HS-5 (cell line): ENCODE measurements around the gene SV2C.
"Not testable (repeated sequence)": the region's sequence is repeated elsewhere in the genome, so short reads cannot be mapped to it uniquely, and the experiment has no call there.

Experiments
- DNase-seq: peaks from one replicate; pipeline ENCODE4 v3.0.0-alpha.2; 2012; ENCODE audit warnings: low read depth

SV2C gene

DNA sequence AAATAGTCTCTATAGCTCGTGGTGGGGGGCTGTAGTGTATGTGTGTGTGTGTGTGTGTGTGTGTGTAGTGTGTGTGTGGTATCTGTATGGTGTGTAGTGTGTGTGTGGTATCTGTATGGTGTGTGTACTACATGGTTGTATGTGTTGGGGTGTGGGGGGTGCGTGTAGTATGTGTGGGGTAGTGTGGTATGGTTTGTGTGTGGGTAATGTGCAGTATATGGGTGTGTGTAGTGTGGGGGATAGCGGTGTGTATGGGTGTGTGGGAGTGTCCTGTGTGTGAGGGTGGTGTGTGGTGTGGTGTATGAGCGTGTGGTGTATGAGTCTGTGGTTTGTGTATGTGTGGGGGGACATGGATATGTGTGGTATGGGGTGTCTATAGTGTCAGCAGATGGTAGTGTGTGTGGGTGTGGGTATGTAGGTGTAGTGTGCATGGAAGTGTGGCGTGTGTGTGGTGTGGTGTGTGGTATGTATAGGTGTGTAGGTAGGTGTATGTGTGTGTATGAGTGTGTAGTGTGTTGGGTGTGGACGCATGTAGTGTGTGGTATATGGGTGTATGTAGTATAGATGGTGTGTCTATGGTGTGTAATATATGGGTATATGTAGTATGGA, 174.1 kb downstream of the SV2C start:
- DNase-seq, result no peak

DNA sequence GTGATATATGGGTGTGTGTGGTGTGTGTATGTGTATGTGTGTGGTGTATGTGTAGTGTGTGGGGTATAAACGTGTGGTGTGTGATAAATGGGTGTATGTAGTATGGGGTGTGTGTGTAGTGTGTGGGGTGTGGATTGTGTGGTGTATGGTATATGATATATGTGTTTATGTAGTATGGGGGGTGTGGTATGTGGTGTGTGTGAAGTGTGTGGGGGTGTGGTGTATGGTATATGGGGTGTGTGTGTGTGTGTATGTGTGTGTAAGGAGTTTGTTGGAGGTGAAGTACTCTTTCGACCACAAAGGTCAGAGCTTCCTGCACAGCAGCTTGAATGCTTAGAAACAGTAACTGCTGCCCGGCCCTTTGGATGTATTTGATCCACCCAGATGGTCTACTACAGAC, 174.7 kb downstream of the SV2C start:
- DNase-seq, result no peak

DNA sequence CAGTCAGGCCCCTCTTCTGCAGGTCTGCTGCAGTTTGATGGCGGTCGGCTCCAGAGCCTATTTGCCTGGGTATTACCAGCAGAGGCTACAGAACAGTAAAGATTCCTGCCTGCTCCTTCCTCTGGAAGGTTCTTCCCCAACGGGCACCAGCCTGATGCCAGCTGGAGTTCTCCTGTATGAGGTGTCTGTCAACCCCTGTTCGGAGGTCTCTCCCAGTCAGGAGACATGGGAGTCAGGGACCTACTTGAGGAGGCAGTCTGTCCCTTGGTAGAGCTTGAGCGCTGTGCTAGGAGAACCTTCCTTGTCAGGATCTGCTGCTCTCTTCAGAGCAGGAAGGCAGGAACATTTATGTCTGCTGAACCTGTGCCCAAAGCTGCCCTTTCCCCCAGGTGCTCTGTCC, 181.5 kb downstream of the SV2C start:
- no peak for DNase-seq

DNA sequence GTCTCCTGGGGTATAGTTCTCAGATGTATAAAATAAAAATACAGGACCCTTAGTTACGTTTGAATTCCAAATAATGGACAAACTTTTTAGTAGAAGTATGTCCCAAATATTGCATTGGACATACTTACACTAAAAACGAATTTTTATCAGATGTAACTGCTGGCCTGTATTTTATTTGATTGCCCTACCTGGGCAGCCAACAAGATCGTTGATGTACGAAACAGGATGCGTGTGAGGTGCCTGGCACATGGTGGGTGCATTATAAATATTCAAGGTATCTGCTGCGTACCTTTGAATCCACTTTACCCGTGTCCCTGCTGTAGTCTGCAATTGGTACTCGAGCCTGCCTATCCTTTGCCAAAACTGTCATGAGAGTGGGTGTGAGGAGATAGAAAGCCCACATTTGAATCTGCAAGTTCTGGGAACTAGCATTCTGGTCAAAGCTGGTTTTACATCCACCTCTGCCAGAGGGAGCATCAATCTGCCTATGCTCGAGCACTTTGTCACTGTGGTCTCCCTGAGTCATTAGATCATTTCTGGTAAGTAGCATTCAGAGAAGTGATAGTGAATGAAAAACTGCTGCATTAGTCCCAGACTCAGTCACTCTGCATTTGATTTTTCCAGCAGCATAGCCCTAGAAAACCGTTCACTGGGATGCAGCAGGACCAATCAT, 186.2 kb downstream of the SV2C start:
- no peak for DNase-seq

DNA sequence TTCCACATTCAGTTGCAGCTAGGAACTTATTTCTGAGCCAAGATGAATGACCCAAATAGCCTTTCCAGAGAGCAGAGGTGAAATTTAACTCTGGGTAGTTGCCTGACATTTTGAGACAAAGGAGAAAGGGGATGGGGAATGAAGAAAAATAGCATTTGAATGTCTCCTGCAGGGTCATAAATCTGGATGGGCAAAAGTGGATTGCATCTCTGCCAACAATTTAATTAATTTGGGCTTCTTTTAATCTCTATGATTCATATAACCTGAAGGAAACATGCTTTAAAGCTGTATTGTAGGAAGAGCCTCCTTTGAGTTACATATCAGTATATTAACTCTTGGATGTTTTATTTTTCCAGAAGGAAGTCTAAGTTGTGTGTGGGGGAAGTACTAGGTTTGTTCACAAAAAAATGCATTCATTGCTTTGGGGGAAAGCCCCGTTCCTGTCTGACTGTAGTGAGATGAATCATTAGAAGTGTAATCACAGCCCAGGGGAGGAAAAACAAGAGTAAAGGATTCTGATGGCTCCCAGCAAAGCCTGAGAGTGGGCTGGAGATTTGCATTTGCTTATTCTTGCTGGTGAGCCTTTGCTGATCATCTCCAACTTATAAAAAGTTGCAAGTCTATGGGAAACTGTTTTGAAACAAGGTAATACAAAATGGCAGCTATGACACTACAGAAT, 186.9 kb downstream of the SV2C start:
- no peak for DNase-seq

DNA sequence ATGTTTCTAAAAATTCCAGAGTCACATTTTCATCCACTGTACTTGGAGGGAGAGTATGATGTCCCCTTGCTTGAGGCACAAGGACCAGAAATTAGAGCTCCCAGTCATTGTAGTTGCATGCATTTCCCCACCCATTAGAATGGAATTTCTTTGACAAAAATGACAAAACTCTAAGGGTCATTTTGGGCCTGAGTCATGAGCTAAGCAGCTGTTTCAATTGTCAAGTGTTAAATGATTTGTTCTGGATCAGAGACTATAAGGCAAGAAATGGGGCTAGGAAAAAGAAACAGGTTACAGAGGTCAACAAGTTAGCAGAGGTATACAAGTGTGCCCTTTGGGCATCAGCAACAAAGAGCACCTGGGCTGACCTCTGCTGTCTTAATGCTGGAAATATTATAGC, 188.7 kb downstream of the SV2C start:
- DNase-seq, result no peak

DNA sequence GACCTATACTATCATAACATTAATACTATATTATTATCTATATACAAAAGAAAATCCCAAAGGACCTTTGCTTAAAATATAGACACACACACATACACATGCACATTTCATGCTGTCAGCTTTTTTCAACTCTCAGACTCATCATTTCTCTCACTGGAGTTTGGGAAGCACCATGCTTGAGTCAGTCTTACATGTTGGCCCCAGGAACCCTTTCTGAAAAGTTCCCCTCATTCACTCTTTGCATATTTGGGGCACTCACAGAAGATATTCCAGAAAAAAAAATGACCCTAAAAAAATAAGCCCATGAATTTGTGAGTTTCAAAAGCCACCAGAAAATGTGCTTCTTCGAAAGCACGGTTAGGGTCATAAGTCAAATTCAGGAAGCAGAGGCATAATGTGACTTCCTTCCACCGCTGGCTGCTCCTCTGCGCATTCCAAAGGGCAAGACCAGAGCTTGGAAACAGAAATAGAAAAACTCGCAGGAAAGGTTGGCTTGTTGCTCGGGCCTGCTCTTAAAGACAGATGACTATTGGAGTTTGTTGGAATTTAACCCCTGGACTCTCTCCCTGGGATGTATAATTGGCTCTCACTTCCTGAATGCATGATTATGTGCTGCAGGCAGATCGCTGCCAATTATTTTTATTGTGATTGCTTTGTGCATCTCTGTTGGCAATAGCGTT, 190.2 kb downstream of the SV2C start:
- DNase-seq, result no peak

DNA sequence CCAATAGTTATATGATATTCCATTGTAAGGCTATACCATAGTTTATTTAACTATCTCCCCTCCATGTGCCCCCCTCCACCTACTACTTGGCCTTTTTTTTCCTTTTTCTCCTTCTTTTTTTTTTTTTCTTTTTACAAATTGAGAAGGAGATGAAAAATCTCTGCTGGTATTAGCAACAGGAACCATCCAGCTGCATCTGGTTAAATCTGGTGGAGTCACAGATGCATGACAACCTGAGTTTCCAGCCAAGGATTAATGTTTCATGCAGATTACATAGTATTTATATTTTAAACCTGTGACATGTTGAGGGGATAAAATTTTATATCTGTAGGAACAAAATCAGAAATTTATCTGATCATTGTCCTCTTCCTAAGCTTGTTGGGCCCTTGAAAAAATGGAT, 191.4 kb downstream of the SV2C start:
- no peak for DNase-seq

DNA sequence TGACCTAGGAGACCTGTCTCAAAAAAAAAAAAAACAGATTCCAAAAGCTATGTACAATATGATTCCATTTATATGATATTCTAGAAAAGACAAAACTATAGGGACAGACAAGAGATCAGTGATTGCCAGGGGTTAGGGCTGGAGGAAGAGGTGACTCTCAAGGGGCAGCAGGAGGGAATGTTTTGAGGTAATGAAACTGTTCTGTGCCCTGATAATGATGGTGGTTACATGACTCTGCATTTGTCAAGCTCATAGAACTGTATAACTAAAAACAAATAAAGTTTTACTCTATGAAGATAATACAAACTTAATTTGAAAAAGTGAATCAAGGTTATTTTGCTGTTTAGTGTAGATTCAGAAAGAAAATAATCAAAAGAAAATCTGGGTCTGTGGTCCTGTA, 194.6 kb downstream of the SV2C start:
- no peak for DNase-seq

DNA sequence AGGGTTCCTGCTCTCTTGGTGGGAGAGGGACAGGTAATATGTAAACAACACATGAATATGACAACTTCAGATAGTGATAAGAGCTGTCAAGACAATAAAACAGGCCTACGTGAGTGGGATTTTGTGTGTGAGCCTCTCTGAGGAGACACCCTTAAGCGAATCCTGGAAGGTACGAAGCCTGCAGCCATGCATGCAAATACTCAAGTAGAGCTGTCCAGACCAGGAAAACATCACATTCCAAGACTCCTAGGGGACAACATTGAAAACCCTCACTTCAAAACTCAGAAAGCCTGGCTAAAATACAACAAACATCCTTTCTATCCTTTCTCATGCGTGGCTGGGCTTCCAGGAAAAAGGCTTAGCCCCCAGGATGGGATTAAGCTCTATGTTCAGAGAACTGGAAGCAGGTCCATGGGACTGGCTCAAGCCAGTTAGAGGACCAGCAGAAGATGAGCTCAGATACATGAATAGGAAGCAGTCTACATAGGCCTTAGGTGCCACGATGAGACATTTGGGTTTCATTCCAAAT, 195.1 kb downstream of the SV2C start:
- no peak for DNase-seq

DNA sequence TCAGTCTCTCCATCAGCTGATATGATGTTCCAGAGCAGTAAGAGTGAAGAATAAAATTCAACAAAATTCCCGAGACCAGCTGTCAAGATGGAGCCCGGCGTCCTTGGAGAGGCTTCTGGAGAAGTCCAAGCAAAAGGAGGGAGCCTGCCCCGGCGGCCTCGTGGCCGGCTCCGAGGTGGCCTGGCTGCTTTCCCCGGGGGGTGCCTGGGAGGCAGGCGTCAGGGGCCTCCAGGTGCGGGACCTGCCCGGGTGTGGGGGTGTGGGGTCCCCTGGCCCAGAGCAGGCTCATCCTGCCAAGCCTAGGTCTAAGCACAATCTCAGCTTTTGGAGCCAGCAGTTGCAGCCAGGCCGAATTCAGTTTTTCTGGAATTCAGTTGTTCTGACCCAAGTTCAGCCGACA, 197.3 kb downstream of the SV2C start:
- DNase-seq, result no peak

DNA sequence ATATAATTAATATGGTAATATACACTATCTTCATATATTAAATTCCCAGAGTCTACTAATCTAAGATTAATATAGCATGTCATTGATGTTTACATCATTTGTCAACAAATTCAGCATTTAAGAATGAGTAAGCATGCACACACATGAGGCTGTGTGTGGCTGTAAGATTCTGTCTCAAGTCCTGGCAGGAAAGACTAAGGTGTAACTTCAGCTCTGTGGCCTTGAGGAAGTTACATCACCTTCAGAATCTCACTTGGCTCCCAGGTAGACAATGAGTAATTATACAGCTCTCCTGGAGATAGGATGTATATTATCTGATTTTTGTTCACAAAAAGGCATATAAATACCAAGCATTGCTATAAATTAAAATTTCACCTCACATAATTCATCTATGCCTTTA, 200.5 kb downstream of the SV2C start:
- DNase-seq, result no peak

DNA sequence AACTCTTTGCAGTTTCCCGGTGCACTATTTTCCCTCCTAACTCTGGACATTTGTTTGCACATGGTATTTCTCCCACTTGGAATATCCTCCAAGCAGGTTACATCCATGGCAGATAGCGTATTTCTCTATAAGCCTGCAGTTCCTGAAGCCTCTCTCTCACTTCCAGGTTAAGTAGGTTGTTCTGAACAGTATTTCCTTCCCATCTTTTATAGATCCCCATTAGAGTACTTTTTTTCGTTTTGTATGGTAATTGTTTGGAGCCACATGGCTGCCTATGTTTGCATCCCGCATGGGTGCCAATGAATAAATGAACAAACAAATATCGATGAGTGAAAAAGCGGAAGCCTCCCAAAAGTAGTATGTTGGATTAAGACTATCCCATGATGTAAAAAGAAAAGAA, 206.5 kb downstream of the SV2C start:
- DNase-seq, result no peak

DNA sequence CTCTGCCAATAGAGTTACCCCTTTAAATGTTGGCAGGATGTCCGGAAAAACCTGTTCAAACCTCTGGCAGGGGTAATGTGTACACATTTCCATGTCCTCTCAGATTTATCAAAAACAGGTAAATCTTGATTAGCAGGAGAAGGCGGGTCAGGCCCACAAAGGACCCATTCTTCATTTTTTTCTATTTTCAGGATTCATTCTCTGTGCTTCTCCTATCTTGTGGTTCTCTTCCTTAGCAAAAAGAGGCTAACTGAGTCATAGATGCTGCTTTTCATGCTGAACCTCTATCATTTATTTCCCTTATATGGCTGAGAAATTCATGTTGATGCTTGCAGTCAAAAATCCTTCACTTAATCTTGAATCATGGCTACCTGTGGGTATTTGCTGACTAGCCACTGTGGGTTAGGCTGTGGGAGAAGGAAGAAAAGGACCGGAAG, 207.2 kb downstream of the SV2C start:
- no peak for DNase-seq

DNA sequence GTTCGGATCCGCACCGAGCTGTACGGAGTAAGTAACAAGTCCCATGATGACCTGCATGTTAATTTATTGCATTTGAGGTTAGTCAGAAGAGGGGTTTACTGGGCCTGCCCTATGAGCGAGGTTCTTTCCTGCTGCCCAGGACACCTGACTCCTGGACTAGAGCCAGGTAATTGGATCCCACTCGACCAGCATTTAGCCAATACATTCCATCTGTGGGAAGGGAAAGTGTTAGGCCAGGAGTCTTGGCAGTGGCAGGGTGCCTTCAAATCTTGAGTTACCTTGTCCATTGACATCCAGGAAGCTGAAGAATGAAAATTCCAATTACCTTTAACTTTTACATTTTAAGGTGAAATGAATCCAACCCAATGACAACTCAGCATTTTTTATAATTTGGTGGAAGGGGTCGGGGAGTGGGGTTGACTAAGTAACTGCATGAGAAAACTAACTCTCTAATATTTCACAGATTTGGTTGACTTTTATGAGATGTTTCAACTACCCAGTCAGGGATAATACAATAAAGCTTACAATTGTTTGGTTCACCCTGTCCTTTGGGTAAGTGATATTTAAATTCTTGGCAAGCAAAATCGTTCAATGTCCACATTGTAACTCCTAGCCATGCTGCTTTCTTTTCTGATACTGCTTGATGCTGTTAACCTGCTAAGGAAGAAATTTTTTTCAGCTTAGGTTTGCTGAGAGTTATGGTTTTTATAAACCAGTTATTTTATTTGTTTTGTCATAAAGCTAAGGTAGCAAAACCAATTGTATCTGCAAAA, 208.3 kb downstream of the SV2C start:
- DNase-seq, result no peak

DNA sequence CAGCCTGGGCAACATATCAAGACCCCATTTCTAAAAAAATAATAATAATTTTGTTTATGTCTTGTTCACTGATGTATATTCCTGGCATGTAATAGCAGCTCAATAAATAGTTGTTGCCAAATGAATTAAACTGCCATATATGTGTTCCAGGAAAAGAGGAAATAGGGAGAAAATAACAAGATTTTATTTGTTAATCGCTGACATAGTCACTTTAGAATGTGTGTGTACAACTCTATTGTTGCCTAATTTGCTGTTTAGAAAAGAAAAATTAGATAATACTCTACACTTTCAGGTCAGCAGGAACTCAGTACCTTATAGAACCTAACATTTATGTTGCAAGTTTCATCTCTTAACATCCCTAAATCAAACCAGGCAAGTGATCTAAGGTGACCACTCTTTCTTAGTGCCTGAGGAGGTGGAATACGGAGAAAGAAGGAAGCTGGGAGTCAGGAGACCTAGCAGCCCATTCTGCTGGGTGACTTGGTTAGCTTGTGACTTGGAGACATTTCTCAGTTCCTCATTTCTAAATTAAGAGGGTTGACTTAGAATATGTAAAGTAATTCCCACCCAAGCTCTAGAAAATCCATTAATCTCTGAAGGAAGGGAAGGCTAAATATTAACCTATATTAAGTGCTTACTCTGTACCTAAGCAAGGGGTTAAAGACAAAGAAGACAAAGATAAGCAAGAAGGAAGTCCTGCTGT, 209.6 kb downstream of the SV2C start:
- no peak for DNase-seq

DNA sequence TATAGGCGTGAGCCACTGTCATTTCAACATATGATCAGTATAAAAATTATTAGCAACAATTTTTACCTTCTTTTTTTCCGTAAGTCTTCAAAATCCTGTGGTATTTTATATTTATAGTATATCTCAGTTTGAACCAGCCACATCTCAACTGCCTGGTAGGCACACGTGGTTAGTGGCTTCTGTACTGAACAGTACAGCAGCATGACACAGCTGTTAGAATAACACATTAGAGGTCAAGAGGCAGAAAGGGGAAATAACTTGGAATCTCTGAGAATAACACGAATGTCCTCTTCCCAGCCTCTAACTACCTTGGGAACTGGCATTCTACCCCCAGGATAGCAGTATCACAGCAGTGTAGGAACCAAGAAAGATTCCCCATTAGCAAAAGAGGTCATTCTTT, 211.4 kb downstream of the SV2C start:
- DNase-seq, result no peak

DNA sequence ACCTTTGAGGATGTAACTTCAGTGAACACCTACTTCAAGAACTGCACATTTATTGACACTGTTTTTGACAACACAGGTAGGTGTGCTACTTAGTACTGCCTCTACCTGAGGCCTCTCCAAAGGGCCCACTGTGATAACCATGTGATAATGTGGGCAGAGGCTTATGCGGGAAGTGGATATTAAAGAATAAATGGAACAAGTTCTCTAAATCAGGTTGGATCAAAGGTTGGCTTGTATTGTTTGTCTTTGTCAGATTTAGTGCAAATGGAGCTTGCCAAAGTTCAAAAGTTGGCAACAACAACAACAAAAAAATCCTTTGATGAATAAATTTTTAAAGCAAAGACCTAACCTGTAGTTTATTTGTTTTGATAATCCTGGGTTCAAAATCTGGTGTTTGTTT, 215.7 kb downstream of the SV2C start:
- DNase-seq, result no peak

DNA sequence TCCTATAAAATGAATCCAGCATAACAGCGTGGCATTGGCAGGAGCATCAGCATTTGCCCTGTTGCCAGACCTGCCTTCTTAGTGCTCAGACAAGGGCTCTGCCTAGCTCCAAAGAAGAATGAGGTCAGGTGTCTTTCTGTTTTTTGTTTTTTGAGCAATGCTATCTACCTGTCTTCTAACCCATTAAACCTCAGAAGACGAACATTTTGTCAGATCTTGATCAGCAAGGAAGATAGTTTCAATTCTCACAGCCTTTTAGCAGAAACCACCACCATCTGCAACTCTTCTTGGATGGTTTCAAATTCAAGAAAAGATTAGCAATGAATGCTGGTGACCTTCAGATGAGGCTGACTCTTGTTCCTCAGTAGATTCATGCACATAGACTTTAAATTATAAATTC, 216.4 kb downstream of the SV2C start:
- DNase-seq, result no peak

DNA sequence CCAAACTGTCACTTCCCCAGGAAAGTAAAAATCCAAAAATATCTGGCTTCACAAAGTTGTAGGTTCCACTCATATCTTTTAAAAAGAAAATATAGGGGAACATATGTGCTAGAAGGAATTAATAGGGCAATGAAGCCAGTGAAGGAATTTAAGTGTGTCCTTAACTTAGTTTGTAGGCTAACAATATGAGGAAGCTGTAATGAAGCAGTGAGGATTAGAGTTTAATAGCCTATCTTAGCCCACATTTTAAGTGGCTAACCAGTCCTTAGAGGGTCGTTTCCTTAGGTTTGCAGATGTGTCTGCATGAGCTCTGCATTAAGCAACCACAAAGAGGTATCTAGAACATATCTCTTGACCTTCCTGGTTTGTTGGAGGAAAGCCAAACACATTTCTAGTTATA, 218.7 kb downstream of the SV2C start:
- DNase-seq, result not testable (repeated sequence)

DNA sequence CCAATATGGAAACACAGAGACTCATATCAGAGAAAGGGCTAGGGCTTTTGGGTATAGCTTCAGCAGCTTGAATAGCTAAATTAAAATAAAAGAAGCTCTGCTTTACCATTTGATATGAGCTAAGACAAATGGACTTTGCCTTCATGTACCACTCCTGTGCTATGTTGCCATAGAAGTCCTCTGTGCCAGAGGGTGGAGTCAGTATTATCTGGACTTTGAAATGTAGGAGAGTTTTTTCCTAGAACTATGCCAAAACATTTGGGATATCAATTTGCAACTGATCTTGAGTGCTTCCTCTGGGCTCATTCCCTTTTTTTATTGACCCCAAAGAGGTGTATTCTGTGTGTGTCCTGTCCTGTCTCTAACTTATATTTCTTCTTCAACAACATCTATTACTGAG, 219.5 kb downstream of the SV2C start:
- DNase-seq, result not testable (repeated sequence)
